NB4 (cell line): ENCODE data around the gene RASL10B.

Source experiments
- DNase-seq: peaks from one replicate; pipeline ENCODE4 v3.0.0; 2010; ENCODE audit warnings: low read depth
- H3K4me3 ChIP-seq: one replicate; pipeline ENCODE4 v1.5.1; 2011; ENCODE audit warnings: mild to moderate bottlenecking, low read depth, low read length, moderate library complexity
- CTCF ChIP-seq: IDR thresholded peaks from one replicate; pipeline ENCODE4 v1.5.1; 2012; ENCODE audit warnings: low read depth, low read length
- MAX ChIP-seq: IDR thresholded peaks from 2 replicates; pipeline ENCODE4 v1.6.1; 2011; ENCODE audit warnings: low read depth, low read length
- MYC ChIP-seq: IDR thresholded peaks from 2 replicates; pipeline ENCODE4 v1.6.1; 2011; ENCODE audit warnings: low read depth, low read length
- POLR2A ChIP-seq: IDR thresholded peaks from 2 replicates; pipeline ENCODE4 v1.6.1; 2011; ENCODE audit warnings: mild to moderate bottlenecking; ENCODE audit not compliant: insufficient read length; ENCODE audit errors: extremely low read depth

RASL10B gene

GRCh38 chr17:35786941-35787432 lies 55.5 kb downstream of the RASL10B start:
- no peak overlapping the region for H3K4me3 ChIP-seq
- TF ChIP-seq MAX (no peak), POLR2A (no peak), CTCF (no peak), MYC (no peak)
- DNase-seq, result no peak

- TF ChIP-seq CTCF, result no peak
- no peak for TF ChIP-seq POLR2A
- TF ChIP-seq MYC, result no peak
- TF ChIP-seq MAX, result no peak
- no peak overlapping the region for H3K4me3 ChIP-seq
- DNase-seq, result no peak
These were observed 57.3 kb downstream of the RASL10B start for GRCh38 chr17:35788477-35789368.

- no peak for DNase-seq
- TF ChIP-seq MAX (no peak), CTCF (no peak), MYC (no peak), POLR2A (no peak)
- no peak overlapping the region for H3K4me3 ChIP-seq
These were observed 59.4 kb downstream of the RASL10B start for GRCh38 chr17:35790841-35791240.

- no peak for TF ChIP-seq MAX
- no peak for TF ChIP-seq CTCF
- TF ChIP-seq POLR2A, result no peak
- TF ChIP-seq MYC, result no peak
These were observed 60.4 kb downstream of the RASL10B start for GRCh38 chr17:35791681-35792350.

More at GRCh38 chr17:35791681-35792350, 60.4 kb downstream of the RASL10B start:
- no peak overlapping the region for H3K4me3 ChIP-seq
- DNase-seq, result no peak
